ENCODE measurements around the gene MARK4.

Gene MARK4

DNA sequence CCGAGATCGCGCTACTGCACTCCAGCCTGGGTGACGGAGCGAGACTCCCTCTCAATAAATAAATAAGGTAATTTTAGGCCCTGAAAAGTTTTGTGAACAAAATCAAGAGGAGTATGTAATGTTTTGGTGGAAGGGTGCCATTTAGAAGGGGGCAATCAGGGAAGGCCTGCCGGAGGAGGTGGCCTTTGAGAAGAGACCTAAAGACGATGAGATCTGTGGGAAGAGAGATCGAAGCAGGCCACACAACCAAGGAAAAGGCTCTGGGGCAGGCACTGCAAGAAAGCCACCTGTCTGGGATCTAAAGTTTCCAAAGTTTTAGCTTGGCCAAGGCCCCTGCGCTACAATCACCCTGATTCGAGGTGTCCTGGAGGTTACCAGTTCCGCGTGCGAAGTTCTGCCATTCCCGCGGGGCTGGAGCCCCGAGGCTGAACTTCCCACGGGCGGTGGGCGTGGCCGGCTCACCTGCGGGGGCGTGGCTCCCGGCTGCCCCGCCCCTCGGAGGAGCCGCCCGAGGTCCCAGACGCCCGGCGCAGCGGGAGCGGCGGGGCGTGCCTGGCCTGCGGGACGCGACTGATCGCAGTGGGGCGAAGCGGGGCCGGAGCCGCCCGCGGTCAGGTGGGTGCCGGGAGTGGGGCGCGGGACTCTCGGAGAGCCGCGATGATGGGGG lies 89.3 kb downstream of the MARK4 start, which contains the start of gene KLC3:
Gene KLC3 (plus strand): TSS at position 519 of the 667 bp plus-strand sequence. CDS start 4,792 bp downstream, outside the sequence.
- no peak; the same call in 2 of the 3 replicates for ATAC-seq
- TF ChIP-seq POU6F1 (CRISPR knock-in tag; IDR thresholded peaks at IDR 0.05; ENCODE audit: borderline replicate concordance, low read depth), result no peak
- TF ChIP-seq, protein P1, sequence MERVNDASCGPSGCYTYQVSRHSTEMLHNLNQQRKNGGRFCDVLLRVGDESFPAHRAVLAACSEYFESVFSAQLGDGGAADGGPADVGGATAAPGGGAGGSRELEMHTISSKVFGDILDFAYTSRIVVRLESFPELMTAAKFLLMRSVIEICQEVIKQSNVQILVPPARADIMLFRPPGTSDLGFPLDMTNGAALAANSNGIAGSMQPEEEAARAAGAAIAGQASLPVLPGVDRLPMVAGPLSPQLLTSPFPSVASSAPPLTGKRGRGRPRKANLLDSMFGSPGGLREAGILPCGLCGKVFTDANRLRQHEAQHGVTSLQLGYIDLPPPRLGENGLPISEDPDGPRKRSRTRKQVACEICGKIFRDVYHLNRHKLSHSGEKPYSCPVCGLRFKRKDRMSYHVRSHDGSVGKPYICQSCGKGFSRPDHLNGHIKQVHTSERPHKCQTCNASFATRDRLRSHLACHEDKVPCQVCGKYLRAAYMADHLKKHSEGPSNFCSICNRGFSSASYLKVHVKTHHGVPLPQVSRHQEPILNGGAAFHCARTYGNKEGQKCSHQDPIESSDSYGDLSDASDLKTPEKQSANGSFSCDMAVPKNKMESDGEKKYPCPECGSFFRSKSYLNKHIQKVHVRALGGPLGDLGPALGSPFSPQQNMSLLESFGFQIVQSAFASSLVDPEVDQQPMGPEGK (CRISPR knock-in tag; IDR thresholded peaks at IDR 0.05; ENCODE audit: borderline replicate concordance), result no peak
- TF ChIP-seq, protein P2, sequence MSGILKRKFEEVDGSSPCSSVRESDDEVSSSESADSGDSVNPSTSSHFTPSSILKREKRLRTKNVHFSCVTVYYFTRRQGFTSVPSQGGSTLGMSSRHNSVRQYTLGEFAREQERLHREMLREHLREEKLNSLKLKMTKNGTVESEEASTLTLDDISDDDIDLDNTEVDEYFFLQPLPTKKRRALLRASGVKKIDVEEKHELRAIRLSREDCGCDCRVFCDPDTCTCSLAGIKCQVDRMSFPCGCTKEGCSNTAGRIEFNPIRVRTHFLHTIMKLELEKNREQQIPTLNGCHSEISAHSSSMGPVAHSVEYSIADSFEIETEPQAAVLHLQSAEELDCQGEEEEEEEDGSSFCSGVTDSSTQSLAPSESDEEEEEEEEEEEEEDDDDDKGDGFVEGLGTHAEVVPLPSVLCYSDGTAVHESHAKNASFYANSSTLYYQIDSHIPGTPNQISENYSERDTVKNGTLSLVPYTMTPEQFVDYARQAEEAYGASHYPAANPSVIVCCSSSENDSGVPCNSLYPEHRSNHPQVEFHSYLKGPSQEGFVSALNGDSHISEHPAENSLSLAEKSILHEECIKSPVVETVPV (CRISPR knock-in tag; IDR thresholded peaks at IDR 0.05), result no peak
- TF ChIP-seq TCF4 (CRISPR knock-in tag; IDR thresholded peaks at IDR 0.05; ENCODE audit: borderline replicate concordance), result no peak
- no peak for TF ChIP-seq ZFP30 (CRISPR knock-in tag; IDR thresholded peaks at IDR 0.05)
- no peak for TF ChIP-seq TOX (CRISPR knock-in tag; IDR thresholded peaks at IDR 0.05; ENCODE audit: borderline replicate concordance)
- TF ChIP-seq ZNF70 (CRISPR knock-in tag; IDR thresholded peaks at IDR 0.05), result no peak
- no peak for TF ChIP-seq PPARA (CRISPR knock-in tag; IDR thresholded peaks at IDR 0.05; ENCODE audit: borderline replicate concordance)
- no peak for TF ChIP-seq ESRRG (CRISPR knock-in tag; IDR thresholded peaks at IDR 0.05)
- no peak for TF ChIP-seq ZFP3 (CRISPR knock-in tag; IDR thresholded peaks at IDR 0.05)
- no peak for TF ChIP-seq ZC3H10 (CRISPR knock-in tag; IDR thresholded peaks at IDR 0.05)
- TF ChIP-seq ISL1 (CRISPR knock-in tag; IDR thresholded peaks at IDR 0.05), result no peak
- no peak for TF ChIP-seq CREB5 (CRISPR knock-in tag; IDR thresholded peaks at IDR 0.05; ENCODE audit: low read depth)
- TF ChIP-seq, protein P3, sequence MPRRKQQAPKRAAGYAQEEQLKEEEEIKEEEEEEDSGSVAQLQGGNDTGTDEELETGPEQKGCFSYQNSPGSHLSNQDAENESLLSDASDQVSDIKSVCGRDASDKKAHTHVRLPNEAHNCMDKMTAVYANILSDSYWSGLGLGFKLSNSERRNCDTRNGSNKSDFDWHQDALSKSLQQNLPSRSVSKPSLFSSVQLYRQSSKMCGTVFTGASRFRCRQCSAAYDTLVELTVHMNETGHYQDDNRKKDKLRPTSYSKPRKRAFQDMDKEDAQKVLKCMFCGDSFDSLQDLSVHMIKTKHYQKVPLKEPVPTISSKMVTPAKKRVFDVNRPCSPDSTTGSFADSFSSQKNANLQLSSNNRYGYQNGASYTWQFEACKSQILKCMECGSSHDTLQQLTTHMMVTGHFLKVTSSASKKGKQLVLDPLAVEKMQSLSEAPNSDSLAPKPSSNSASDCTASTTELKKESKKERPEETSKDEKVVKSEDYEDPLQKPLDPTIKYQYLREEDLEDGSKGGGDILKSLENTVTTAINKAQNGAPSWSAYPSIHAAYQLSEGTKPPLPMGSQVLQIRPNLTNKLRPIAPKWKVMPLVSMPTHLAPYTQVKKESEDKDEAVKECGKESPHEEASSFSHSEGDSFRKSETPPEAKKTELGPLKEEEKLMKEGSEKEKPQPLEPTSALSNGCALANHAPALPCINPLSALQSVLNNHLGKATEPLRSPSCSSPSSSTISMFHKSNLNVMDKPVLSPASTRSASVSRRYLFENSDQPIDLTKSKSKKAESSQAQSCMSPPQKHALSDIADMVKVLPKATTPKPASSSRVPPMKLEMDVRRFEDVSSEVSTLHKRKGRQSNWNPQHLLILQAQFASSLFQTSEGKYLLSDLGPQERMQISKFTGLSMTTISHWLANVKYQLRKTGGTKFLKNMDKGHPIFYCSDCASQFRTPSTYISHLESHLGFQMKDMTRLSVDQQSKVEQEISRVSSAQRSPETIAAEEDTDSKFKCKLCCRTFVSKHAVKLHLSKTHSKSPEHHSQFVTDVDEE (CRISPR knock-in tag; IDR thresholded peaks at IDR 0.05), result no peak
- no peak for TF ChIP-seq OSR1 (CRISPR knock-in tag; IDR thresholded peaks at IDR 0.05)
- no peak for TF ChIP-seq ARNTL (CRISPR knock-in tag; IDR thresholded peaks at IDR 0.05; ENCODE audit: borderline replicate concordance, low read depth)
- TF ChIP-seq CSDC2 (CRISPR knock-in tag; IDR thresholded peaks at IDR 0.05), result no peak
- no peak for TF ChIP-seq ZNF565 (CRISPR knock-in tag; conservative IDR thresholded peaks at IDR 0.05; ENCODE audit: low read depth)
- TF ChIP-seq BACH2 (CRISPR knock-in tag; IDR thresholded peaks at IDR 0.05; ENCODE audit: borderline replicate concordance), result no peak

DNA sequence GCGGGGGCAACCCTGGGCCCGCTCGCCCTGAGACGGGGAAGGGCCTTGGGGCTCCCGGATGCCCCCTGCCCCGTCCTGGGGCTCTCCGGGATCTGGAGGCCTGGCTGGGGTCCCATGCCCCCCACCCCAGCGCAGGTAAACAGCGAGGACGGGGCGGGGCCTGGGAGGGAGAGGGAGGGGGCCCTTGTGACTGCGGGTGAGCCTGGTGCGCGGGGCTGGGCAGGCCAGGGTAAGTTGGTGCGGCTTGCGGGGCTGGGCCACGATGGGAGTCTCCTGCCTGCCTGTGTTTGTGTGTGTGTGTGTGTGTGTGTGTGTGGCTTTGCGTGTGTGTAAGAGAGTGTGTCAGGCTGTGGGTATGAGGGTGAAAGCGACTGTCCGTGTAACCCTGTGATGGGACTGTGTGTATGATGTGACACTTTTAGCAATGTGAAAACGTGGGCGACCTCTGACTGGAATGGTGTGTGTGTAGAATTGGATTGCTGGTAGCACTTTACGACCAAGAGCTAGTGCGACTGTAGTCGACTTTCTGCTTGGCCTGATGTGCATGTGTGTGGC lies 89.9 kb downstream of the MARK4 start:
- ATAC-seq, result no peak
- TF ChIP-seq PPARA (CRISPR knock-in tag; IDR thresholded peaks at IDR 0.05; ENCODE audit: borderline replicate concordance) (no peak), ZFP30 (CRISPR knock-in tag; IDR thresholded peaks at IDR 0.05) (no peak), ZNF70 (CRISPR knock-in tag; IDR thresholded peaks at IDR 0.05) (no peak), BACH2 (CRISPR knock-in tag; IDR thresholded peaks at IDR 0.05; ENCODE audit: borderline replicate concordance) (no peak), RARB (CRISPR knock-in tag; IDR thresholded peaks at IDR 0.05) (no peak), CREB5 (CRISPR knock-in tag; IDR thresholded peaks at IDR 0.05; ENCODE audit: low read depth) (no peak), TOX (CRISPR knock-in tag; IDR thresholded peaks at IDR 0.05; ENCODE audit: borderline replicate concordance) (no peak), CSDC2 (CRISPR knock-in tag; IDR thresholded peaks at IDR 0.05) (no peak), POU6F1 (CRISPR knock-in tag; IDR thresholded peaks at IDR 0.05; ENCODE audit: borderline replicate concordance, low read depth) (no peak)
- TF ChIP-seq, protein P3 (CRISPR knock-in tag; IDR thresholded peaks at IDR 0.05), result no peak
